Smooth muscle cell (in vitro differentiated cells): Measurements from ENCODE around the gene ENTPD8. TPM values are rescaled to one million over a fixed set of nuclear protein-coding genes. Genes with fewer than 3 reads are reported as not detected.

Experiments
- DNase-seq: peaks from one replicate; lab custom pipeline; 2025; ENCODE audit not compliant: unreplicated experiment; lab: John Stamatoyannopoulos, UW
- H2AFZ ChIP-seq: fragments of 200-600 bp; sonication (generic); 2 replicates; pipeline ENCODE4 v1.6.0; 2016; ENCODE audit warnings: antibody characterized with exemption, low read depth, mild to moderate bottlenecking
- H3F3A ChIP-seq: fragments of 200-600 bp; sonication (generic); 2 replicates; pipeline ENCODE4 v1.6.0; 2017; ENCODE audit warnings: antibody characterized with exemption, low read depth
- H3K27ac ChIP-seq: fragments of 200-600 bp; sonication (generic); 2 replicates; pipeline ENCODE4 v1.5.1; 2016; ENCODE audit warnings: low read depth, mild to moderate bottlenecking
- H3K27me3 ChIP-seq: fragments of 200-600 bp; sonication (generic); 2 replicates; pipeline ENCODE4 v1.6.1; 2016; ENCODE audit warnings: low read depth, mild to moderate bottlenecking
- H3K36me3 ChIP-seq: fragments of 200-600 bp; sonication (generic); 2 replicates; pipeline ENCODE4 v1.5.1; 2016; ENCODE audit warnings: low read depth
- H3K4me1 ChIP-seq: fragments of 200-600 bp; sonication (generic); 2 replicates; pipeline ENCODE4 v1.5.1; 2016; ENCODE audit warnings: low read depth
- H3K4me2 ChIP-seq: fragments of 200-600 bp; sonication (generic); 2 replicates; pipeline ENCODE4 v1.6.0; 2016; ENCODE audit warnings: mild to moderate bottlenecking
- H3K4me3 ChIP-seq: fragments of 200-600 bp; sonication (generic); 2 replicates; pipeline ENCODE4 v1.5.1; 2016; ENCODE audit warnings: mild to moderate bottlenecking
- H3K79me2 ChIP-seq: fragments of 200-600 bp; sonication (generic); 2 replicates; pipeline ENCODE4 v1.6.0; 2016; ENCODE audit warnings: low read depth, mild to moderate bottlenecking
- H3K9ac ChIP-seq: fragments of 200-600 bp; sonication (generic); 2 replicates; pipeline ENCODE4 v1.6.0; 2016; ENCODE audit warnings: low read depth
- H3K9me3 ChIP-seq: fragments of 200-600 bp; sonication (generic); replicated peaks from 2 replicates; pipeline ENCODE4 v1.5.1; 2016; ENCODE audit warnings: low read depth
- H4K20me1 ChIP-seq: fragments of 200-600 bp; sonication (generic); 2 replicates; pipeline ENCODE4 v1.6.0; 2016; ENCODE audit warnings: low read depth
- WGBS: methylation state at CpG from one replicate; pipeline ENCODE4 v1.1.7; 2016; ENCODE audit warnings: low lambda C conversion rate; 5-methylcytosine and 5-hydroxymethylcytosine counted together
- polyA plus RNA-seq: library from polyadenylated mRNA; unstranded; fragments of >200 nt; fragmentation: Nextera tagmentation; extraction: Ambion mirVana; gene quantifications from 2 replicates; pipeline ENCODE4 v1.2.1, GENCODE V29; 2016
- total RNA-seq: library from RNA; depleted of rRNA; stranded (reverse); fragments of >200 nt; gene quantifications from 2 replicates; pipeline ENCODE4 v1.2.3, GENCODE V29; 2014
- TF ChIP-seq, protein P1 (sequence below): fragments of 200-600 bp; sonication (generic); IDR thresholded peaks from 2 replicates; pipeline ENCODE4 v1.5.1; 2017; ENCODE audit warnings: borderline replicate concordance, mild to moderate bottlenecking, antibody characterized with exemption; ENCODE audit not compliant: insufficient read depth, poor library complexity, severe bottlenecking

Gene ENTPD8
- total and polyA plus RNA-seq, 2 experiments from 2014 or later: not detected

DNA sequence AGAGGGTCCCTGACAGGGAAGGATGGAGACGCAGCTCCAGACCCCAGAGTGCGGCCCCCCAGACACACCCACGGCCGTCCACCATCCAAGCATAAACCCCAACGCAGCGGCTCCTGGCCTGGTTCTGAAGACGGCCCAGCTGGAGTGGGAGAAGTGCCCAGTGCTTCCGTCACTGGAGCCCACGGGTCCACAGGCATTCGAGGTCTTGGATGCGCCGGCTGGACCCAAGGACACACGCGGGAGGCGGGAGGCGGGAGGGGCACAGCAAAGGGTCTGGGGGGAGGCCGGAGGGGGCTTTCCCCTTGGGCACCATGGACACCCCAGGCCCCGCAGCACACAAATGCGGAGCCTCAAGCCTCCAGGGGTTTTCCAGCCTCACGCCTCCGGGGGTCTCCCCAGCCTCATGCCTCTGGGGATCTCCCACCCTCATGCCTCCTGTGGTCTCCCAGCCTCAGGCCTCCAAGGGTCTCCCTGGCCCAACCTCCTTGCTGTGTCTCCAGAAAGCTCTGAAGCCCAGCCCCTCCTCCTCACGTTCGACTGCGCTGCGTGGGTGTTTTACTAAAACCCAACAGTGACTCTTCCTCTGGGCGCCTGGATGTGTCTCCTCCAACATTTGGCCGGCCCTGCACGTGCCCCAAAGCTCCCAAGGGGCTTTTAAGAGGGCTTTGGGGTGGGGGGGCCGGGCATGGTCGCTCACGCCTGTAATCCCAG is 33.4 kb downstream of the ENTPD8 start:
- no peak overlapping the region for H3K27ac ChIP-seq
- peaks cover 79% of the 10 kb centered on the region for H4K20me1 ChIP-seq
- no peaks in the 10 kb centered on the region for H3K36me3 ChIP-seq
- no peak for DNase-seq
- H3K9ac ChIP-seq: no peak overlapping the region
- H3K27me3 ChIP-seq: no peaks in the 10 kb centered on the region
- H3K79me2 ChIP-seq: no peaks in the 10 kb centered on the region
- H3F3A ChIP-seq: no peaks in the 10 kb centered on the region
- H3K4me2 ChIP-seq: peak overlapping the region; percentile 93
- no peaks in the 10 kb centered on the region for H3K4me1 ChIP-seq
- H3K9me3 ChIP-seq: no peaks in the 10 kb centered on the region
- no peak overlapping the region for H2AFZ ChIP-seq
- 79% methylated on average over 30 of the region's 31 CpGs for WGBS
- peak overlapping the region; percentile 52 for H3K4me3 ChIP-seq
- TF ChIP-seq, protein P1, sequence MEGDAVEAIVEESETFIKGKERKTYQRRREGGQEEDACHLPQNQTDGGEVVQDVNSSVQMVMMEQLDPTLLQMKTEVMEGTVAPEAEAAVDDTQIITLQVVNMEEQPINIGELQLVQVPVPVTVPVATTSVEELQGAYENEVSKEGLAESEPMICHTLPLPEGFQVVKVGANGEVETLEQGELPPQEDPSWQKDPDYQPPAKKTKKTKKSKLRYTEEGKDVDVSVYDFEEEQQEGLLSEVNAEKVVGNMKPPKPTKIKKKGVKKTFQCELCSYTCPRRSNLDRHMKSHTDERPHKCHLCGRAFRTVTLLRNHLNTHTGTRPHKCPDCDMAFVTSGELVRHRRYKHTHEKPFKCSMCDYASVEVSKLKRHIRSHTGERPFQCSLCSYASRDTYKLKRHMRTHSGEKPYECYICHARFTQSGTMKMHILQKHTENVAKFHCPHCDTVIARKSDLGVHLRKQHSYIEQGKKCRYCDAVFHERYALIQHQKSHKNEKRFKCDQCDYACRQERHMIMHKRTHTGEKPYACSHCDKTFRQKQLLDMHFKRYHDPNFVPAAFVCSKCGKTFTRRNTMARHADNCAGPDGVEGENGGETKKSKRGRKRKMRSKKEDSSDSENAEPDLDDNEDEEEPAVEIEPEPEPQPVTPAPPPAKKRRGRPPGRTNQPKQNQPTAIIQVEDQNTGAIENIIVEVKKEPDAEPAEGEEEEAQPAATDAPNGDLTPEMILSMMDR: no peak

DNA sequence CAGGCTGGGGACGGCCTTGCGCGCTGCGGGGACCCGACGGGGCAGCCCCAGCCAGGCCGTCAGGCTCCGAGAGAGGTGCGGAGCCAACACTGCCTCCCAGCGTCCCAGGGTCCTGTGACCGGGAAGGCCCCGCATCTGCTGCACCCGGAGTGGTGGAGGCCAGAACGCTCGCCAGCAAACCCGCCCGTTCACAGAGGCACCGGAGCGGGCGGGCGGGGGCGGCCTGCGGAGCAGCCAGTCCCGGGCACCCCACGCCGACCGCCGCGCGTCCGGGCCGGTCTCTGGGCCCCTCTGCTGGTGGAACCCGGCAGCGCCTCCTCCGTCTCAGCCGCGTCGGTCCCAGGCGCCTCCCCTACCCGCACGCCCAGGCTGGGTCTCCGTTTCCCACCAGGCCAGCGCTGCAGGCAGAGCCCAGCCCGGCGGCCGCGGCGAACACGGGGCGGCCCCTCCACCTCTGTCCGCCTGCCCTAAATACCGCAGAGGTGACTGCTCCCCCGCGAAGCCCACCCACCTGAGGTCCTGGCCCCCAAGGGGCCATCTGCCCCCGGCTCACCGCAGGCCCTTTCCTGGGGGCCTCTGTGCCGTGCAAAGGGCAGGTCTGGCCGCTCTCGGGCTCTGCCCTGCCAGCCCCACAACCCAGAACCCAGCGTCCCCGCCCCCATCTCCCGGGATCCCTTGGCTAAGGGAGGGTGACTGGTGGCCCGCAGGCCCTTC is 34.1 kb downstream of the ENTPD8 start:
- Histone ChIP-seq H3K9ac (no peak overlapping the region), H3K9me3 (no peaks in the 10 kb centered on the region), H2AFZ (no peak overlapping the region), H3K79me2 (no peaks in the 10 kb centered on the region), H3K4me3 (peak overlapping the region; percentile 52), H3K27me3 (no peaks in the 10 kb centered on the region), H3K27ac (no peak overlapping the region), H3K4me1 (no peaks in the 10 kb centered on the region), H3K4me2 (peak overlapping the region; percentile 93), H4K20me1 (peaks cover 72% of the 10 kb centered on the region), H3K36me3 (no peaks in the 10 kb centered on the region), H3F3A (no peaks in the 10 kb centered on the region)
- 7% methylated on average over 45 of the region's 63 CpGs for WGBS
- DNase-seq: peak; percentile 16
- TF ChIP-seq, protein P1: peak; percentile 63

DNA sequence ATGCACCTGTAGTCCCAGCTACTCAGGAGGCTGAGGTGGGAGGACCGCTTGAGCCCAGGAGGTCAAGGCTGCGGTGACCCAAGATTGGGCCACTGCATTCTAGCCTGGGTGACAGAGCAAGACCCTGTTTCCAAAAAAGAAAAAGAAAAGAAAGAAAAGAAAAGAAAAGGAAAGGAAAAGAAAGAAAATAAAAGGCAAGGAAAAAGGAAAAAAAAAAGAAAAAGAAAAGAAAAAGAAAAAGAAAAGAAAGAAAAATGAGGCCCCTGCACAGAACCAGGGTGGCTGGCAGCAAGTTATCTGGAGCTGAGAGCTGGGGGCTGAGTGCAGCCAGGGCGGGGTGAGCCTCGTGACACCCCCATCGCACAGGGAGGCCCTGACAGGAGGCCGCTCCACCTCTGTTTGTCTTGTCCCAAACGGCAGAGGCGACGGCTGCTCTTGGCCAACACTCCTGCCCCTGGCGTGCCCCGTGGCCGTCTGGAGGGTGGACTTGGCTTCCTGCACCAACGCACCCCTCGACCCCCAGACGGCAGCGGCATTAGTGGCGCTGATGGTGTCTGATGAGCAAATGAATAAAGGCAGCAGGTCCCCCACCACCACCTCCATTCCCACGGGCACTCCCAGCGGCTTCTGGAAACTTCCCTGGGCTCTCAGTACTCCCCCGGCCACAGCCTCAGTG is 34.9 kb downstream of the ENTPD8 start:
- Histone ChIP-seq H3F3A (no peaks in the 10 kb centered on the region), H3K27me3 (no peaks in the 10 kb centered on the region), H3K79me2 (no peaks in the 10 kb centered on the region), H2AFZ (no peak overlapping the region), H4K20me1 (peaks cover 66% of the 10 kb centered on the region), H3K36me3 (no peaks in the 10 kb centered on the region), H3K4me2 (peak overlapping the region; percentile 93), H3K9me3 (no peaks in the 10 kb centered on the region), H3K4me1 (no peaks in the 10 kb centered on the region), H3K9ac (no peak overlapping the region), H3K27ac (no peak overlapping the region), H3K4me3 (peak overlapping the region; percentile 52)
- DNase-seq: no peak
- TF ChIP-seq, protein P1: no peak
- WGBS: 82% methylated on average over 20 of the region's 20 CpGs
